SU-DHL-6 (cell line): Measurements from ENCODE around the gene CMTM5.

Experiments used
- H2AFZ ChIP-seq: fragments of 200-600 bp; sonication (generic); 2 replicates; pipeline ENCODE4 v1.6.1; 2014; ENCODE audit warnings: low read depth, mild to moderate bottlenecking, moderate library complexity, mixed read lengths, antibody characterized with exemption, low read length; ENCODE audit not compliant: severe bottlenecking
- H3F3A ChIP-seq: fragments of 200-600 bp; shearing (Covaris generic); 2 replicates; pipeline ENCODE4 v1.6.0; 2016; ENCODE audit warnings: antibody characterized with exemption, mild to moderate bottlenecking; ENCODE audit not compliant: insufficient read depth
- H3K27ac ChIP-seq: fragments of 200-600 bp; sonication (generic); 2 replicates; pipeline ENCODE4 v1.5.1; 2016; ENCODE audit warnings: low read depth, mild to moderate bottlenecking, low read length, moderate library complexity, mixed read lengths
- H3K27me3 ChIP-seq: fragments of 200-600 bp; sonication (generic), shearing (Covaris generic); 2 replicates; pipeline ENCODE4 v1.6.0; 2014; ENCODE audit warnings: mild to moderate bottlenecking, low read length
- H3K36me3 ChIP-seq: fragments of 200-600 bp; sonication (generic); 2 replicates; pipeline ENCODE4 v1.6.1; 2014; ENCODE audit warnings: mild to moderate bottlenecking, low read length, mixed read lengths
- H3K4me2 ChIP-seq: fragments of 300-600, 200-600 bp; shearing (Covaris generic), sonication (generic); 2 replicates; pipeline ENCODE4 v1.6.0; 2014; ENCODE audit warnings: low read length, low read depth, mild to moderate bottlenecking; ENCODE audit not compliant: poor library complexity, severe bottlenecking
- H3K4me3 ChIP-seq: fragments of 200-600 bp; sonication (generic); 2 replicates; pipeline ENCODE4 v1.5.1; 2014; ENCODE audit warnings: antibody characterized with exemption, low read length, mild to moderate bottlenecking, mixed read lengths; ENCODE audit not compliant: insufficient read depth, poor library complexity, severe bottlenecking
- H3K79me2 ChIP-seq: fragments of 200-600 bp; sonication (generic); 2 replicates; pipeline ENCODE4 v1.6.1; 2014; ENCODE audit warnings: mild to moderate bottlenecking, low read length, moderate library complexity; ENCODE audit not compliant: insufficient read depth
- H3K9ac ChIP-seq: fragments of 200-600 bp; sonication (generic); 2 replicates; pipeline ENCODE4 v1.7.0; 2014; ENCODE audit warnings: mild to moderate bottlenecking, low read length
- H3K9me2 ChIP-seq: fragments of 200-600 bp; sonication (generic); replicated peaks from 2 replicates; pipeline ENCODE4 v1.6.1; 2014; ENCODE audit warnings: low read length; ENCODE audit not compliant: insufficient read depth
- H3K9me3 ChIP-seq: fragments of 200-600 bp; sonication (generic); 2 replicates; pipeline ENCODE4 v1.6.1; 2014; ENCODE audit warnings: low read length, mixed read lengths; ENCODE audit not compliant: insufficient read depth
- H4K20me1 ChIP-seq: fragments of 200-600 bp; sonication (generic); 2 replicates; pipeline ENCODE4 v1.6.1; 2014; ENCODE audit warnings: low read depth, mild to moderate bottlenecking, antibody characterized with exemption, low read length, moderate library complexity, mixed read lengths
- CTCF ChIP-seq: fragments of 200-600 bp; sonication (generic); IDR thresholded peaks from one replicate; pipeline ENCODE4 v1.5.1; 2017; ENCODE audit warnings: antibody characterized with exemption, mild to moderate bottlenecking, low read length, moderate library complexity; ENCODE audit not compliant: insufficient read depth, poor library complexity, severe bottlenecking
- EZH2phosphoT487 ChIP-seq: fragments of 200-600 bp; sonication (generic), shearing (Covaris generic); conservative IDR thresholded peaks from 2 replicates; pipeline ENCODE4 v1.6.1; 2018; ENCODE audit warnings: mild to moderate bottlenecking, antibody characterized with exemption, low read length, moderate library complexity, mixed read lengths

CMTM5 gene

GRCh38 chr14:23392613-23393012 is 15.8 kb downstream of the CMTM5 start:
- no peaks in the 10 kb centered on the region for H3K9me2 ChIP-seq
- H3K79me2 ChIP-seq, result no peaks in the 10 kb centered on the region
- H3F3A ChIP-seq, result no peaks in the 10 kb centered on the region
- no peak overlapping the region for H3K27ac ChIP-seq
- no peaks in the 10 kb centered on the region for H4K20me1 ChIP-seq
- no peak overlapping the region for H3K4me3 ChIP-seq
- H2AFZ ChIP-seq, result no peak overlapping the region
- no peak overlapping the region for H3K4me2 ChIP-seq
- no peak for TF ChIP-seq EZH2phosphoT487
- H3K36me3 ChIP-seq, result no peaks in the 10 kb centered on the region
- no peaks in the 10 kb centered on the region for H3K27me3 ChIP-seq
- H3K9ac ChIP-seq, result no peak overlapping the region
- no peaks in the 10 kb centered on the region for H3K9me3 ChIP-seq

GRCh38 chr14:23396126-23396525 is 19.3 kb downstream of the CMTM5 start:
- no peak overlapping the region for H3K4me3 ChIP-seq
- H3K27me3 ChIP-seq, result no peaks in the 10 kb centered on the region
- no peak overlapping the region for H2AFZ ChIP-seq
- no peaks in the 10 kb centered on the region for H3F3A ChIP-seq
- TF ChIP-seq CTCF, result no peak
- no peak for TF ChIP-seq EZH2phosphoT487
- H4K20me1 ChIP-seq, result no peaks in the 10 kb centered on the region
- H3K4me2 ChIP-seq, result no peak overlapping the region
- H3K27ac ChIP-seq, result no peak overlapping the region
- H3K36me3 ChIP-seq, result no peaks in the 10 kb centered on the region
- no peaks in the 10 kb centered on the region for H3K9me2 ChIP-seq
- H3K79me2 ChIP-seq, result no peaks in the 10 kb centered on the region
- no peaks in the 10 kb centered on the region for H3K9me3 ChIP-seq
- H3K9ac ChIP-seq, result no peak overlapping the region

- Histone ChIP-seq H3K36me3 (no peaks in the 10 kb centered on the region), H3K9me2 (no peaks in the 10 kb centered on the region), H3K9me3 (no peaks in the 10 kb centered on the region), H3K9ac (no peak overlapping the region), H3F3A (no peaks in the 10 kb centered on the region), H3K4me3 (no peak overlapping the region), H3K27me3 (no peaks in the 10 kb centered on the region), H3K79me2 (no peaks in the 10 kb centered on the region), H4K20me1 (no peaks in the 10 kb centered on the region), H3K27ac (no peak overlapping the region), H3K4me2 (no peak overlapping the region), H2AFZ (no peak overlapping the region)
- no peak for TF ChIP-seq CTCF
- no peak for TF ChIP-seq EZH2phosphoT487
Observed at GRCh38 chr14:23396781-23397407, 20.0 kb downstream of the CMTM5 start.

GRCh38 chr14:23398348-23398747 is 21.5 kb downstream of the CMTM5 start:
- H3K27me3 ChIP-seq, result no peaks in the 10 kb centered on the region
- H3F3A ChIP-seq, result no peaks in the 10 kb centered on the region
- H4K20me1 ChIP-seq, result no peaks in the 10 kb centered on the region
- H3K9ac ChIP-seq, result no peak overlapping the region
- H3K79me2 ChIP-seq, result no peaks in the 10 kb centered on the region
- no peak overlapping the region for H3K4me2 ChIP-seq
- no peak overlapping the region for H3K4me3 ChIP-seq
- no peaks in the 10 kb centered on the region for H3K9me3 ChIP-seq
- H3K9me2 ChIP-seq, result no peaks in the 10 kb centered on the region
- TF ChIP-seq EZH2phosphoT487 (no peak), CTCF (no peak)
- no peak overlapping the region for H2AFZ ChIP-seq
- H3K36me3 ChIP-seq, result no peaks in the 10 kb centered on the region
- H3K27ac ChIP-seq, result no peak overlapping the region
